Gastroesophageal sphincter (tissue), 3 donors: Measurements from ENCODE around the gene ZNF385A.

Source experiments
- CTCF ChIP-seq, 4 experiments: fragments of 200-600 bp in 2 of 4; fragments of 450-650 bp in 2 of 4; sonication (generic) in 1 of 4; IDR thresholded peaks; one replicate each; pipeline ENCODE4 v1.5.1; 2017 to 2019; ENCODE audit warnings: antibody characterized with exemption in 4 of 4, mild to moderate bottlenecking in 2 of 4, moderate library complexity in 2 of 4
- EP300 ChIP-seq: sonication (generic); formaldehyde crosslinking; IDR thresholded peaks from one replicate; pipeline ENCODE4 v1.6.1; 2017; ENCODE audit warnings: antibody characterized with exemption, mild to moderate bottlenecking

GRCh38 chr12:54378796-54379397 is 5.6 kb downstream of the ZNF385A start:
- TF ChIP-seq CTCF (IDR thresholded peaks at IDR 0.05) (no peak), EP300 (no peak)
